ENCODE results near the gene RFPL3. TPM values are rescaled to one million over a fixed set of nuclear protein-coding genes. Genes with fewer than 3 reads are reported as not detected.

RFPL3 gene
- total and polyA plus RNA-seq, 2 of the 13 experiments (the other 11 are each of a cell fraction or from before 2014, with no cell fraction given): not detected

- in situ Hi-C loops (cut with HindIII; ENCODE audit: extremely low pct_ligation_motif_present, low pct_unique_long_range_greater_than_20kb): no loop called here
- H4K20me1 ChIP-seq (ENCODE audit: insufficient read depth, low read length): no peaks in the 10 kb centered on the region
- BruUV-seq (replicated peaks): no TSS peak
- FAIRE-seq: no peak
- no peaks in the 10 kb centered on the region for H3K9me3 ChIP-seq (ENCODE audit: low read length)
- no peak overlapping the region for H3K27ac ChIP-seq (ENCODE audit: extremely low read length, insufficient read depth, low read length)
- TF ChIP-seq SNAPC2 (CRISPR knock-in tag; IDR thresholded peaks at IDR 0.05) (no peak), SP2 (CRISPR knock-in tag; IDR thresholded peaks at IDR 0.05) (no peak), ZNF660 (CRISPR knock-in tag; IDR thresholded peaks at IDR 0.05; ENCODE audit: borderline replicate concordance, low read depth) (no peak), ADNP (CRISPR knock-in tag; IDR thresholded peaks at IDR 0.05) (no peak), RBAK (CRISPR knock-in tag; IDR thresholded peaks at IDR 0.05) (no peak), HNRNPUL1 (IDR thresholded peaks at IDR 0.05; ENCODE audit: low read depth, low read length) (no peak), ZFP36 (IDR thresholded peaks at IDR 0.05; ENCODE audit: borderline replicate concordance, low read depth, low read length, partially characterized antibody) (no peak), ZNF124 (CRISPR knock-in tag; IDR thresholded peaks at IDR 0.05) (no peak), ZNF589 (CRISPR knock-in tag; conservative IDR thresholded peaks at IDR 0.05) (no peak), CEBPB (IDR thresholded peaks at IDR 0.05; ENCODE audit: borderline replicate concordance, low read depth, low read length) (no peak), HES4 (CRISPR knock-in tag; IDR thresholded peaks at IDR 0.05; ENCODE audit: borderline replicate concordance) (no peak), SMAD3 (CRISPR knock-in tag; IDR thresholded peaks at IDR 0.05) (no peak)
- TF ChIP-seq, protein P1, sequence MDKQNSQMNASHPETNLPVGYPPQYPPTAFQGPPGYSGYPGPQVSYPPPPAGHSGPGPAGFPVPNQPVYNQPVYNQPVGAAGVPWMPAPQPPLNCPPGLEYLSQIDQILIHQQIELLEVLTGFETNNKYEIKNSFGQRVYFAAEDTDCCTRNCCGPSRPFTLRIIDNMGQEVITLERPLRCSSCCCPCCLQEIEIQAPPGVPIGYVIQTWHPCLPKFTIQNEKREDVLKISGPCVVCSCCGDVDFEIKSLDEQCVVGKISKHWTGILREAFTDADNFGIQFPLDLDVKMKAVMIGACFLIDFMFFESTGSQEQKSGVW (CRISPR knock-in tag; IDR thresholded peaks at IDR 0.05; ENCODE audit: borderline replicate concordance): no peak
- no peaks in the 10 kb centered on the region for H3K79me2 ChIP-seq (ENCODE audit: insufficient read depth, low read length)
- intact Hi-C loops (cut with micrococcal nuclease; ENCODE audit: unreplicated experiment): no loop called here
- CTCF ChIA-PET (ENCODE audit: low intra/inter-chr PET ratio, low total read pairs): no interaction called here
- peaks cover 6% of the 10 kb centered on the region; the same call in 1 of the 2 replicates for H3K4me1 ChIP-seq (ENCODE audit: insufficient read depth, low read length)
- no peaks in the 10 kb centered on the region for H3K36me3 ChIP-seq (replicated peaks in 1 of 2; ENCODE audit: control insufficient read depth in 1 of 2, insufficient read depth in 2 of 2, low read length in 2 of 2)
- H3K27me3 ChIP-seq (ENCODE audit: control insufficient read depth in 1 of 2, insufficient read depth in 2 of 2, low read length in 2 of 2): peaks cover 3 to 12% of the 10 kb centered on the region in 2 experiments; a peak in 3 of 5 replicates
- 34% methylated on average over 5 of the region's 5 CpGs for WGBS (ENCODE audit: low lambda C conversion rate)
- H3K4me2 ChIP-seq (ENCODE audit: low read depth, low read length): no peak overlapping the region
- DNase-seq (ENCODE audit: low spot score): no peak
- H3K4me3 ChIP-seq (replicated peaks in 1 of 3; ENCODE audit: insufficient read depth in 1 of 3, low read depth in 2 of 3, low read length in 3 of 3): no peak overlapping the region
- no peak overlapping the region for H3K9ac ChIP-seq (ENCODE audit: insufficient read depth, low read depth, low read length)
- no peak overlapping the region for H2AFZ ChIP-seq (ENCODE audit: low read length)
- POLR2A ChIA-PET: no interaction called here
- ATAC-seq: no peak
Observed at GRCh38 chr22:32343941-32344340, 13.7 kb upstream of the RFPL3 start.

All from HepG2 (cell line).